HG03442 (cell line): ENCODE data around the gene VWA7.

Source experiments
- ATAC-seq: cut with Tn5 transposase; IDR thresholded peaks from one replicate; pipeline ENCODE4 v1.9.1; 2021; ENCODE audit warnings: mild to moderate bottlenecking, moderate library complexity; ENCODE audit not compliant: unreplicated experiment

The VWA7 gene

DNA sequence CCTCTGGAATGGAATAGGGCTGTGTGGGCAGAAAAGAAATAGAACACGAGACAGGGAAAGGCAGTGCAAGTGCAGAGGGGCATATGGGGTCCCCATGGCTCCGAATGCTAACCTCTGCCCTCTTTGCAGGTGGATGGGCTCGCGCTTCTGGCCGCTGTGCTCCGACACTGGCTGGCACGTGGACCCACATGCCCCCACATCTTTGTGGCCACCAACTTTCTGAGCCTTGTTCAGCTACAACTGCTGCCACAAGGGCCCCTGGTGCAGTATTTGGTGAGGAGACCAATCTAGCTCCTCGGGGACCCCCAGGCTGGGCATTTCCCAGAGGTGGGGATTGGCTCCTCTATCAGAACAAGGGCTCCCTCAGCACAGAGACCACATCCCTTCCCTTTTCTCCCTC is 15.8 kb downstream of the VWA7 start:
- ATAC-seq: no peak

DNA sequence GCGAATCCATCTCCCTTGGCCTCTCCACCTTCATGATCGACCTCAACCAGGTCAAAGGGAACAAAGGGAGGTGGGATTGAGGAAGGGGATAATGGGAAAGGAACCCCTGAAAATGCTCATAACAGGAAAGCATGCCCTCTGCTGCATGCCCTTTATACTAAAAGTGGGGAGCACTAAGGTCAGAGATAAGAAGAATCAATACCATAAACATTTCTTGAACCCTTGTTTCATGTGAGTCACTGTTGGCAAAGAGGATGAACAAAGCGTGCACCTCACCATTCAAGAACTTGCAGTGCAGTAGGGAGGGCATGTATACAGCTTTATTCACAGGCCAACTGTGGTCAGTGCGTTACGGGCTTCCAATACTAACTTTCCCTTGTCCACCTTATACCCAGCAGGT is 16.3 kb downstream of the VWA7 start:
- no peak for ATAC-seq

GRCh38 chr6:31758281-31758680 is 18.8 kb downstream of the VWA7 start:
- no peak for ATAC-seq

DNA sequence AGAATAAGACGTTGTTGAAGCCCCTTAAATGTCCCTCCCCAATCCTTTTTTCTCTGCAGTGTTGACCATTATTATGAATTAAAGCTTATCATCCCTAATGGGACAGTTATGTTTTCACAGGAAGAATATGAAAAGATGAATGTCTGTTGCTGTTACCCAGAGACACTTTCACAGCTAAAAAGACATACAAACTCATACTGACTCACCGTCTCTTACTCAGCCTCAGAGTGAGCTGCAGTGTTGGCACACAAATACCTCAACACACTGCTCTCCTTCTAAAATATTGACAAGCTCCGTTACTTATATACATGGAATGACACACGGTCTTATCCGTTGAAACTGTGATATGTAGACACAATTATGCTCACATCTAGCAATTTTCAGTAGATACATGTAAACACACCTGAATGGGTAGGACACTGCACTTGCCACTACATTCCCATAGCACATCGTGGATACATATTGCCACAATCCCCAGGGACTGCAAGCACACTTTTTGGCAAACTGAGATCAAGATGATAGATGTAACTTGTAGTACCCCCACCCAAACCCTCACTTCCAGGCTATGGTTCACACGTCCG is 24.3 kb downstream of the VWA7 start:
- no peak for ATAC-seq

DNA sequence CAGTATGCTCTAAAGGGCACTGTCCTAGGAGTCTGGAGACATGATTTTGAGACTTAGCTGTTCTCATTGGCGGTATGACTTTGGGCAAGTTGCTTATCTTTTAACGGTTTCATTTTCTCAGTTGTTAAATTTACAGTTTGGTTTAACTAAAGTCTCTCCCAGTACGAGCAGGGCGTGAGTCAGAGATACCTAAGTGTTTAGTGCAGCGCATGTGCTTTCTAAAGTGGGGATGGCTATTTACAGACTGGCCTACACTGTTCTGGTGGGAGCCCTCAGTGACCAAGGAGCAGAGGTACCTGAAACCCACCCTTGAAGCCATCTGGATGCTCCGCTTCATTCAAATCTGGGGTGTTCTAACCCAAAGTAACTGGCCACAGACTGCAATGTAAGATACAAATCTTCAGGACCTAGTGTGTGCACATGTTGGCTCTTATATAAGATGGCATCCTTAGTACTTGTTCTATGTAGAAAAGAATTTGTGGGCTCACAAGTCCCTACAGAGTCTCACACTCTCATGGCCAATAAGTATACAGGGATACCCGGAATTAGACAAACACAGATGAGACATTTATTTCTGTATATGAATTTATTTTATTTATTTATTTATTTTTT is 26.6 kb downstream of the VWA7 start:
- ATAC-seq: no peak

GRCh38 chr6:31749301-31750036 is 27.7 kb downstream of the VWA7 start:
- ATAC-seq: no peak

DNA sequence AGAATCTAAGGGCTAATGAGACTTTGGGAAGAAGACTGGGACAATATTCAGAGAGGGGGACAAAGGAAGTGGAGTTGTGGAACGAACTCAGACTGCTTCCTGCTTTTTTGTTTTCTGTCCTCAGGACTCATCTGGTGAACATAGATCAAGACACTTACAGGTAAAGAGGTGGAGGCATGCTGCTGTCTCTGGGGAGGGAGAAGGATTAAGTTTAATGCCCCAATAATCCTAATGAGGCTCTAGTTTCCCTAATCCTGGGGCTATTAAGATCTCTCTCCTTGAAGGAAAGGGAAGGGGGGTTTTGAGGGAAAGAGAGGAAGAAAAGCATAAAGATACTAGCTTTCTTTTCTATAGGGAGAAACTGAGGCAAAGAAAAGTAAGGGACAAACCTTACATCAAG is 32.7 kb downstream of the VWA7 start:
- ATAC-seq: no peak

DNA sequence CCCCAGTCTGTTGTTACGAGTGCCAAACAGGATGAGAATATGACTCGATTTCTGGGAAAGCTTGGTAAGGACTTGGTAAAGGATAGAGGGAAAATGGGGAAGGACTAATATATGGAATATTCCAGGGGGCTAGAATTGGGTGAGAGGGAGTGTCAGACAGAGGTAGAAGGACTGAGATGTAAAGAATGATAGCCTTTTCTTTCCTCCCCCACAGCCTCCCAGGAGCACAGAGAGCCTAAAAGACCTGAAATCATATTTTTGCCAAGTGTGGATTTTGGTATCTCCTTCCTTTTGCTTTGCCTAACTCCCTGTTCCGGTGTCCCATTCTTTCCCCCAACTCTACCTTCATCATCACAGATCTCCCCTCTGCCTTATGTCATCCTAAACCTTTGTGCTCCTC is 34.2 kb downstream of the VWA7 start:
- no peak for ATAC-seq

- ATAC-seq: no peak
These were observed 35.3 kb downstream of the VWA7 start for GRCh38 chr6:31741815-31742214.

- no peak for ATAC-seq
These were observed 36.5 kb downstream of the VWA7 start for GRCh38 chr6:31740397-31741223.

DNA sequence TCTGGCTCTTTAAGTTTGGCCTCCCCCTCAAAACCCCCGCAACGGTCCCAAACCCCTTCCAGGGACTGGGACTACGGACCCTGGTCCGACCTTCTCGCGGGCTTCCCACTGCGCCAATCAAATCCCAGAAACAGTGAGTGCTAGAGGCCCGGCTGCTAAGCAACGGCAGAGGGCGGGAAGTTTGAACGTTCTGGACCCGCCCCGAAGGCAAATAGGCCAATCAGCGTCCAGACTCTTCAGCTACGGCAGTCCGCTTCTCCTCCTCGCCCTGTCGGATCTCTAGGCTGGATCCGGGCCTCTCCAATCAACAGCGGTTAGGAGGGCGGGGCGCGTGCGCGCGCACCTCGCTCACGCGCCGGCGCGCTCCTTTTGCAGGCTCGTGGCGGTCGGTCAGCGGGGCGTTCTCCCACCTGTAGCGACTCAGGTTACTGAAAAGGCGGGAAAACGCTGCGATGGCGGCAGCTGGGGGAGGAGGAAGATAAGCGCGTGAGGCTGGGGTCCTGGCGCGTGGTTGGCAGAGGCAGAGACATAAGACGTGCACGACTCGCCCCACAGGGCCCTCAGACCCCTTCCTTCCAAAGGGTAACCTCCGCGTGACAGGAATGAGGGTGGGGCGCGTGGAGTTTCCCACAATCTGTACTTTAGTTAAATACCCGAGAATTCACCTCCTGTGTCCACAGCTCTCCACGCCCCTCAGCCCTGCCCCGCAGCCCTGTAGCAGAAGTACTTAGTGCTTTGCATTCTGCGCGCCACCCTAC is 37.3 kb downstream of the VWA7 start, which contains the start of gene MSH5:
Gene MSH5 (plus strand): TSS at position 367 of the 758 bp plus-strand sequence. CDS start 462 bp downstream, outside the sequence.
- peak; percentile 76 for ATAC-seq

- no peak for ATAC-seq
These were observed 38.8 kb downstream of the VWA7 start for GRCh38 chr6:31737991-31738979.

- no peak for ATAC-seq
These were observed 39.7 kb downstream of the VWA7 start for GRCh38 chr6:31737315-31737990.

DNA sequence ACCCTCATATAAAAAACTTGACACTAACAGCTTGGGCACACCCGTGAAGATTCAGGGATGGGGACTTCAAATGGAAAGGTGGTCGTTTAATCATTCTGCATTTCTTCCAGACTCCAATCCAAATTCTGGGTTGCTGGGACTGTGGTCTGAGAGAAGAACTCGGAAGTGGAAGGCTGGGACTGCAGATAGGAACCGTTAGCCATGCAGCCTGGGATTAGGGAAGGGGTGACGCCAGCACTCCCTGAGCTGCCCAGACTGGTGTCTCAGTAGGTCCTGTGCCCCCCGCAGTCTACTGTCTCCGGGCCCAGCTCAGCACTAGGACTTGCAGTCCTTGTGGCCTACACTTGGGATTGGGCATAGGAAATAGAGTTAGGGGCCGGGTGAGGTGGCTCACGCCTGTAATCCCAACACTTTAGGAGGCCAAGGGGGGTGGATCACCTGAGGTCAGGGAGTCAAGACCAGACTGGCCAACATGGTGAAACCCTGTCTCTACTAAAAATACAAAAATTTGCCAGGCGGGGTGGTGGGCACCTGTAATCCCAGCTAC is 40.3 kb downstream of the VWA7 start:
- ATAC-seq: no peak

DNA sequence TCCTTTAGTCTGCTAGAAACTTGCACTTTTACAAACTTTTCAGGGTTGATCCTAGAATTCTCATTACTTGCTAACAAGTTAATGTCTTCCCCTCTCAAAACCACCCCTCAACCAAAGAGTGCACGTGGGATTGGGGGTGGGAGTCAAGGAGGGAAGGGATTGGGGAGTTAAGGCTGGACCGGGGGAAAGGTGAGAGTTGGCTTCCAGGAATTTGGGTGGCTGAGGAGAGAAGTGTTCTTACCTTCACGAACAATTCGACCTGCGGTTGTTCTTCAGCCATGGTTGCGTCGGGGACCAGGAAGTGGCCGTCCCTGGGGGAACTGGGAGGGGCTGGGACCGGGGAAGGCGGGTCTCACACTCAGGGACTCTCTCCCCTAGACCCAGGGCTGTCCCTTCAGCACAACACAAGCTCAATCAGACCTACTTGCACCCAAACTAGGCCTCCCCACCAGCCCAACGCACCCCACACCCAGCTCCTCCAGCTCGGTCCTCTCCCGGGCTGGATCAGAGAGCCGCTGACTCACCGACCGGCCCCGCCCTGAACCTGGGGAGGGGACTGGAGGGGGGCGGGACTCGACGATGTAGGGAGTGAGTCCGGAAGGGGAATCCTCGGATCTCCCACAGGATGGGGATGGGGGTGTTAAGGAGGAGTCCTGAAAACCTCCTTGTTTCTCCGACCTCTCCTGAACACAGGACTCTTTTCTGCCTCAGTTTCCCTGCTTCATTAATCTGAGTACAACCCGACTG is 40.9 kb downstream of the VWA7 start, which contains the start of gene CLIC1:
Gene CLIC1 (minus strand): TSS at position 510 of the 747 bp plus-strand sequence. CDS start 230 bp downstream, at position 280.
- peak; percentile 24 for ATAC-seq

DNA sequence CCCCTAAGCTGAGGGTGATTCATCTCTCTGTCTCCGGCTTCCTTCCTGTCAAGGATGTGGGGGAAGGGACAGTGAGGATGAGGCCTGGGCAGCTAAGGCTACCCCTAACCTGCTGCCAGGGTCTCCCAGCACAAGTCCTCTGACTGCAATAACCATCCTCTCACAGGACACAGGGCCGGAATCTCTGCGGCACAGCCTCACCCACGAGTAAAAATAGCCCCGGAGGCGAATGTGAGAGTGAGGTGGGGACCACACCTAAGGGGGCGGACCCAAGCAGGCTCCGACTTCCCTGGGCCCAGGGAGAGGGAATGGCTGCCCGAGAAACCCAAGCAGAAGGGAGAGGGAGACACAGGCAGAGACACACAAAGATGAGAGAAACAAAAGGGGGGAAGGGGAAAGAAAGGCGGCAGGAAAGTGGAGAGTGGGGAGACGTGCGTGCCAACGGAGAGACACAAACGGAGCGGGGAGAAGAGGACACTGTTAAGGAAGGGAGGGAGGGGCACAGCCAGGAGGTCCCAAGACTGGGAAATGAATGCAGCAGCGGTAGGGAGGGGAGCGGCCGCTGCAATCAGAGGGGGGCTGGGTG is 42.2 kb downstream of the VWA7 start:
- no peak for ATAC-seq

- ATAC-seq: no peak
These were observed 42.8 kb downstream of the VWA7 start for GRCh38 chr6:31734247-31734820.
